Measurements from ENCODE around the gene NKD2.

DNA sequence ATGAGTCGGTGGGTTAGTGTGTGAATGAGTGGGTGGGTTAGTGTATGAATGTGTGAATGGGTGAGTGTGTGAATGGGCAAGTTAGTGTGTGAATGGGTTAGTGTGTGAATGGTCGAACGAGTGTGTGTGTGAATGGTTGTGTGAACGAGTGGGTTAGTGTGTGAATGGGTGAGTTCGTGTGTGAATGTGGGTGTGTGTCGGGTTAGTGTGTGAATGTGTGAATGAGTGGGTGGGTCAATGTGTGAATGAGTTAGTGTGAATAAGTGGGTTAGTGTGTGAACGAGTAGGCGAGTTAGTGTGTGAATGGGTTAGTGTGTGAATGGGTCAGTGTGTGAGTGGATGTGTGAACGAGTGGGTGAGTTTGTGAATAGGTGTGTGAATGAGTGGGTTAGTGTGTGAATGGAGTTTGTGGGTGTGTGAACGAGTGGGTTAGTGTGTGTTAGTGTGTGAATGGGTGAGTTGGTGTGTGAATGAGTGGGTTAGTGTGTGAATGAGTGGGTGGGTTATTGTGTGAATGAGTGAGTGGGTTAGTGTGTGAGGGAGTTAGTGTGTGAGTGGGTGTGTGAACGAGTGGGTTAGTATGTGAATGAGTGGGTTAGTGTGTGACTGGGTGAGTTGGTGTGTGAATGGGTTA, 38.8 kb downstream of the NKD2 start:
- TF ChIP-seq, protein P1, sequence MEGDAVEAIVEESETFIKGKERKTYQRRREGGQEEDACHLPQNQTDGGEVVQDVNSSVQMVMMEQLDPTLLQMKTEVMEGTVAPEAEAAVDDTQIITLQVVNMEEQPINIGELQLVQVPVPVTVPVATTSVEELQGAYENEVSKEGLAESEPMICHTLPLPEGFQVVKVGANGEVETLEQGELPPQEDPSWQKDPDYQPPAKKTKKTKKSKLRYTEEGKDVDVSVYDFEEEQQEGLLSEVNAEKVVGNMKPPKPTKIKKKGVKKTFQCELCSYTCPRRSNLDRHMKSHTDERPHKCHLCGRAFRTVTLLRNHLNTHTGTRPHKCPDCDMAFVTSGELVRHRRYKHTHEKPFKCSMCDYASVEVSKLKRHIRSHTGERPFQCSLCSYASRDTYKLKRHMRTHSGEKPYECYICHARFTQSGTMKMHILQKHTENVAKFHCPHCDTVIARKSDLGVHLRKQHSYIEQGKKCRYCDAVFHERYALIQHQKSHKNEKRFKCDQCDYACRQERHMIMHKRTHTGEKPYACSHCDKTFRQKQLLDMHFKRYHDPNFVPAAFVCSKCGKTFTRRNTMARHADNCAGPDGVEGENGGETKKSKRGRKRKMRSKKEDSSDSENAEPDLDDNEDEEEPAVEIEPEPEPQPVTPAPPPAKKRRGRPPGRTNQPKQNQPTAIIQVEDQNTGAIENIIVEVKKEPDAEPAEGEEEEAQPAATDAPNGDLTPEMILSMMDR (IDR thresholded peaks at IDR 0.05; ENCODE audit: low read depth, low read length, poor library complexity, severe bottlenecking) = no peak
- TF ChIP-seq EZH2phosphoT487 (IDR thresholded peaks at IDR 0.05; ENCODE audit: borderline replicate concordance, low read length) = no peak

Data from DOHH2 (cell line).